Measurements from ENCODE around the gene PTBP2.
A peak's percentile ranks its signal among the peaks of the same experiment; 100 is the strongest.
"Not testable (repeated sequence)": the region's sequence is repeated elsewhere in the genome, so short reads cannot be mapped to it uniquely, and the experiment has no call there.

PTBP2 gene

GRCh38 chr1:96741335-96741734 lies 19.8 kb downstream of the PTBP2 start:
- DNase-seq = no peak

GRCh38 chr1:96746440-96747420 lies 25.1 kb downstream of the PTBP2 start:
- DNase-seq = no peak

- no peak for DNase-seq
Measured at GRCh38 chr1:96747565-96747964, 26.0 kb downstream of the PTBP2 start.

GRCh38 chr1:96748078-96748477 lies 26.5 kb downstream of the PTBP2 start:
- DNase-seq = no peak

GRCh38 chr1:96749618-96750017 lies 28.0 kb downstream of the PTBP2 start:
- DNase-seq = no peak

- no peak for DNase-seq
Measured at GRCh38 chr1:96752394-96752793, 30.8 kb downstream of the PTBP2 start.

- peak in 1 of 2 donors; percentile 3 for DNase-seq
Measured at GRCh38 chr1:96756789-96757188, 35.2 kb downstream of the PTBP2 start.

GRCh38 chr1:96762586-96762985 lies 41.0 kb downstream of the PTBP2 start:
- DNase-seq = not testable (repeated sequence)

- DNase-seq = no peak
Measured at GRCh38 chr1:96763514-96763913, 41.9 kb downstream of the PTBP2 start.

- no peak for DNase-seq
Measured at GRCh38 chr1:96764469-96764868, 42.9 kb downstream of the PTBP2 start.

GRCh38 chr1:96771847-96772246 lies 50.3 kb downstream of the PTBP2 start:
- DNase-seq = no peak

- DNase-seq = no peak
Measured at GRCh38 chr1:96772349-96772748, 50.8 kb downstream of the PTBP2 start.

- DNase-seq = no peak
Measured at GRCh38 chr1:96772972-96773371, 51.4 kb downstream of the PTBP2 start.

- no peak for DNase-seq
Measured at GRCh38 chr1:96782206-96782605, 60.6 kb downstream of the PTBP2 start.

- DNase-seq = no peak
Measured at GRCh38 chr1:96782856-96783255, 61.3 kb downstream of the PTBP2 start.

- no peak for DNase-seq
Measured at GRCh38 chr1:96790599-96790998, 69.0 kb downstream of the PTBP2 start.

GRCh38 chr1:96792220-96792619 lies 70.6 kb downstream of the PTBP2 start:
- DNase-seq = no peak

- DNase-seq = not testable (repeated sequence)
Measured at GRCh38 chr1:96801696-96802095, 80.1 kb downstream of the PTBP2 start.

GRCh38 chr1:96804648-96805047 lies 83.1 kb downstream of the PTBP2 start:
- DNase-seq = no peak

- no peak for DNase-seq
Measured at GRCh38 chr1:96808191-96808590, 86.6 kb downstream of the PTBP2 start.

- no peak for DNase-seq
Measured at GRCh38 chr1:96815914-96816313, 94.3 kb downstream of the PTBP2 start.

GRCh38 chr1:96820107-96820506 lies 98.5 kb downstream of the PTBP2 start:
- no peak for DNase-seq

- no peak for DNase-seq
Measured at GRCh38 chr1:96820671-96821070, 99.1 kb downstream of the PTBP2 start.

GRCh38 chr1:96825231-96825630 lies 103.6 kb downstream of the PTBP2 start:
- DNase-seq = no peak
